HepG2 (cell line): ENCODE data around the gene STARD10.

ENCODE experiments used
- FOXK2 ChIP-seq: fragments of 450-650 bp; IDR thresholded peaks from 2 replicates; pipeline ENCODE4 v1.6.1; 2016
- LBX2 ChIP-seq: sonication (generic); formaldehyde crosslinking; IDR thresholded peaks from 2 replicates; pipeline ENCODE4 v1.5.0; 2020; ENCODE audit warnings: missing genetic modification reagents, mild to moderate bottlenecking, borderline replicate concordance
- NFIC ChIP-seq: IDR thresholded peaks from 2 replicates; pipeline ENCODE4 v1.6.1; 2012; ENCODE audit warnings: mild to moderate bottlenecking, low read length, inconsistent platforms
- PAF1 ChIP-seq: IDR thresholded peaks from 2 replicates; pipeline ENCODE4 v1.6.1; 2016; ENCODE audit warnings: missing genetic modification reagents, missing compliant biosample characterization
- POLR2A ChIP-seq, 2 experiments: IDR thresholded peaks; 2 replicates each; pipeline ENCODE4 v1.6.1; 2011; ENCODE audit warnings: low read depth in 2 of 2, low read length in 2 of 2, mild to moderate bottlenecking in 1 of 2, moderate library complexity in 1 of 2; ENCODE audit not compliant: insufficient read depth in 1 of 2
- REL ChIP-seq: sonication (generic); formaldehyde crosslinking; conservative IDR thresholded peaks from 2 replicates; pipeline ENCODE4 v1.8.0; 2022; ENCODE audit warnings: mild to moderate bottlenecking, missing genetic modification reagents, moderate library complexity
- TAF1 ChIP-seq: sonication (generic); formaldehyde crosslinking; IDR thresholded peaks from 2 replicates; pipeline ENCODE4 v1.4.0; 2020; ENCODE audit warnings: missing genetic modification reagents
- ZNF570 ChIP-seq: sonication (generic); formaldehyde crosslinking; IDR thresholded peaks from 2 replicates; pipeline ENCODE4 v1.4.0; 2020; ENCODE audit warnings: mild to moderate bottlenecking, missing genetic modification reagents, borderline replicate concordance
- ZNF790 ChIP-seq: sonication (generic); formaldehyde crosslinking; IDR thresholded peaks from 2 replicates; pipeline ENCODE4 v1.8.0; 2022; ENCODE audit warnings: missing genetic modification reagents, mild to moderate bottlenecking, borderline replicate concordance
- TF ChIP-seq, protein P1 (sequence below): sonication (generic); formaldehyde crosslinking; IDR thresholded peaks from 2 replicates; pipeline ENCODE4 v1.4.0; 2020; ENCODE audit warnings: missing genetic modification reagents, borderline replicate concordance
- TF ChIP-seq, protein P2 (sequence below): sonication (generic); formaldehyde crosslinking; IDR thresholded peaks from 2 replicates; pipeline ENCODE4 v1.4.0; 2020; ENCODE audit warnings: missing genetic modification reagents
- TF ChIP-seq, protein P3 (sequence below): sonication (generic); formaldehyde crosslinking; IDR thresholded peaks from 2 replicates; pipeline ENCODE4 v1.4.0; 2020; ENCODE audit warnings: missing genetic modification reagents
- TF ChIP-seq, protein P4 (sequence below): fragments of 450-650 bp; IDR thresholded peaks from 2 replicates; pipeline ENCODE4 v1.6.1; 2016
- TF ChIP-seq, protein P5 (sequence below): sonication (generic); formaldehyde crosslinking; IDR thresholded peaks from 2 replicates; pipeline ENCODE4 v1.4.0; 2020; ENCODE audit warnings: missing genetic modification reagents

- TF ChIP-seq POLR2A (IDR thresholded peaks at IDR 0.05; ENCODE audit: insufficient read depth in 1 of 2, low read depth in 2 of 2, low read length in 2 of 2) (no peak), REL (no peak), LBX2 (no peak), FOXK2 (no peak), PAF1 (CRISPR knock-in tag) (no peak), ZNF570 (CRISPR knock-in tag) (no peak), ZNF790 (no peak), NFIC (no peak), TAF1 (CRISPR knock-in tag) (no peak)
- TF ChIP-seq, protein P1, sequence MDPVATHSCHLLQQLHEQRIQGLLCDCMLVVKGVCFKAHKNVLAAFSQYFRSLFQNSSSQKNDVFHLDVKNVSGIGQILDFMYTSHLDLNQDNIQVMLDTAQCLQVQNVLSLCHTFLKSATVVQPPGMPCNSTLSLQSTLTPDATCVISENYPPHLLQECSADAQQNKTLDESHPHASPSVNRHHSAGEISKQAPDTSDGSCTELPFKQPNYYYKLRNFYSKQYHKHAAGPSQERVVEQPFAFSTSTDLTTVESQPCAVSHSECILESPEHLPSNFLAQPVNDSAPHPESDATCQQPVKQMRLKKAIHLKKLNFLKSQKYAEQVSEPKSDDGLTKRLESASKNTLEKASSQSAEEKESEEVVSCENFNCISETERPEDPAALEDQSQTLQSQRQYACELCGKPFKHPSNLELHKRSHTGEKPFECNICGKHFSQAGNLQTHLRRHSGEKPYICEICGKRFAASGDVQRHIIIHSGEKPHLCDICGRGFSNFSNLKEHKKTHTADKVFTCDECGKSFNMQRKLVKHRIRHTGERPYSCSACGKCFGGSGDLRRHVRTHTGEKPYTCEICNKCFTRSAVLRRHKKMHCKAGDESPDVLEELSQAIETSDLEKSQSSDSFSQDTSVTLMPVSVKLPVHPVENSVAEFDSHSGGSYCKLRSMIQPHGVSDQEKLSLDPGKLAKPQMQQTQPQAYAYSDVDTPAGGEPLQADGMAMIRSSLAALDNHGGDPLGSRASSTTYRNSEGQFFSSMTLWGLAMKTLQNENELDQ: no peak
- TF ChIP-seq, protein P2, sequence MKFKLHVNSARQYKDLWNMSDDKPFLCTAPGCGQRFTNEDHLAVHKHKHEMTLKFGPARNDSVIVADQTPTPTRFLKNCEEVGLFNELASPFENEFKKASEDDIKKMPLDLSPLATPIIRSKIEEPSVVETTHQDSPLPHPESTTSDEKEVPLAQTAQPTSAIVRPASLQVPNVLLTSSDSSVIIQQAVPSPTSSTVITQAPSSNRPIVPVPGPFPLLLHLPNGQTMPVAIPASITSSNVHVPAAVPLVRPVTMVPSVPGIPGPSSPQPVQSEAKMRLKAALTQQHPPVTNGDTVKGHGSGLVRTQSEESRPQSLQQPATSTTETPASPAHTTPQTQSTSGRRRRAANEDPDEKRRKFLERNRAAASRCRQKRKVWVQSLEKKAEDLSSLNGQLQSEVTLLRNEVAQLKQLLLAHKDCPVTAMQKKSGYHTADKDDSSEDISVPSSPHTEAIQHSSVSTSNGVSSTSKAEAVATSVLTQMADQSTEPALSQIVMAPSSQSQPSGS (CRISPR knock-in tag): no peak
- TF ChIP-seq, protein P3, sequence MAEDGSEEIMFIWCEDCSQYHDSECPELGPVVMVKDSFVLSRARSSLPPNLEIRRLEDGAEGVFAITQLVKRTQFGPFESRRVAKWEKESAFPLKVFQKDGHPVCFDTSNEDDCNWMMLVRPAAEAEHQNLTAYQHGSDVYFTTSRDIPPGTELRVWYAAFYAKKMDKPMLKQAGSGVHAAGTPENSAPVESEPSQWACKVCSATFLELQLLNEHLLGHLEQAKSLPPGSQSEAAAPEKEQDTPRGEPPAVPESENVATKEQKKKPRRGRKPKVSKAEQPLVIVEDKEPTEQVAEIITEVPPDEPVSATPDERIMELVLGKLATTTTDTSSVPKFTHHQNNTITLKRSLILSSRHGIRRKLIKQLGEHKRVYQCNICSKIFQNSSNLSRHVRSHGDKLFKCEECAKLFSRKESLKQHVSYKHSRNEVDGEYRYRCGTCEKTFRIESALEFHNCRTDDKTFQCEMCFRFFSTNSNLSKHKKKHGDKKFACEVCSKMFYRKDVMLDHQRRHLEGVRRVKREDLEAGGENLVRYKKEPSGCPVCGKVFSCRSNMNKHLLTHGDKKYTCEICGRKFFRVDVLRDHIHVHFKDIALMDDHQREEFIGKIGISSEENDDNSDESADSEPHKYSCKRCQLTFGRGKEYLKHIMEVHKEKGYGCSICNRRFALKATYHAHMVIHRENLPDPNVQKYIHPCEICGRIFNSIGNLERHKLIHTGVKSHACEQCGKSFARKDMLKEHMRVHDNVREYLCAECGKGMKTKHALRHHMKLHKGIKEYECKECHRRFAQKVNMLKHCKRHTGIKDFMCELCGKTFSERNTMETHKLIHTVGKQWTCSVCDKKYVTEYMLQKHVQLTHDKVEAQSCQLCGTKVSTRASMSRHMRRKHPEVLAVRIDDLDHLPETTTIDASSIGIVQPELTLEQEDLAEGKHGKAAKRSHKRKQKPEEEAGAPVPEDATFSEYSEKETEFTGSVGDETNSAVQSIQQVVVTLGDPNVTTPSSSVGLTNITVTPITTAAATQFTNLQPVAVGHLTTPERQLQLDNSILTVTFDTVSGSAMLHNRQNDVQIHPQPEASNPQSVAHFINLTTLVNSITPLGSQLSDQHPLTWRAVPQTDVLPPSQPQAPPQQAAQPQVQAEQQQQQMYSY (CRISPR knock-in tag): no peak
- TF ChIP-seq, protein P4, sequence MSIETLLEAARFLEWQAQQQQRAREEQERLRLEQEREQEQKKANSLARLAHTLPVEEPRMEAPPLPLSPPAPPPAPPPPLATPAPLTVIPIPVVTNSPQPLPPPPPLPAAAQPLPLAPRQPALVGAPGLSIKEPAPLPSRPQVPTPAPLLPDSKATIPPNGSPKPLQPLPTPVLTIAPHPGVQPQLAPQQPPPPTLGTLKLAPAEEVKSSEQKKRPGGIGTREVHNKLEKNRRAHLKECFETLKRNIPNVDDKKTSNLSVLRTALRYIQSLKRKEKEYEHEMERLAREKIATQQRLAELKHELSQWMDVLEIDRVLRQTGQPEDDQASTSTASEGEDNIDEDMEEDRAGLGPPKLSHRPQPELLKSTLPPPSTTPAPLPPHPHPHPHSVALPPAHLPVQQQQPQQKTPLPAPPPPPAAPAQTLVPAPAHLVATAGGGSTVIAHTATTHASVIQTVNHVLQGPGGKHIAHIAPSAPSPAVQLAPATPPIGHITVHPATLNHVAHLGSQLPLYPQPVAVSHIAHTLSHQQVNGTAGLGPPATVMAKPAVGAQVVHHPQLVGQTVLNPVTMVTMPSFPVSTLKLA: no peak
- TF ChIP-seq, protein P5, sequence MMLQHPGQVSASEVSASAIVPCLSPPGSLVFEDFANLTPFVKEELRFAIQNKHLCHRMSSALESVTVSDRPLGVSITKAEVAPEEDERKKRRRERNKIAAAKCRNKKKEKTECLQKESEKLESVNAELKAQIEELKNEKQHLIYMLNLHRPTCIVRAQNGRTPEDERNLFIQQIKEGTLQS: no peak
Observed at GRCh38 chr11:72817966-72818365, 24.1 kb upstream of the STARD10 start.
